Measurements from ENCODE around the gene IZUMO1.

Gene IZUMO1

GRCh38 chr19:48757089-48757675 lies 10.5 kb upstream of the IZUMO1 start:
- H3K79me1 ChIP-seq (replicated peaks; ENCODE audit: low read length, poor library complexity, severe bottlenecking): no peaks in the 10 kb centered on the region
- no peak overlapping the region for H3K4me2 ChIP-seq (ENCODE audit: low read length, poor library complexity, severe bottlenecking)
- no peak overlapping the region for H3K18ac ChIP-seq (ENCODE audit: low read depth in 1 of 2, low read length in 2 of 2)
- H3K9me3 ChIP-seq (ENCODE audit: control insufficient read depth, low read length): no peaks in the 10 kb centered on the region
- no peak for DNase-seq
- H3K4ac ChIP-seq (ENCODE audit: low read depth in 1 of 2, low read length in 2 of 2): no peak overlapping the region
- no peak overlapping the region for H2AFZ ChIP-seq (ENCODE audit: low read depth, low read length)
- no peaks in the 10 kb centered on the region for H3K36me3 ChIP-seq (ENCODE audit: control insufficient read depth in 1 of 2, insufficient read depth in 2 of 2, low read depth in 1 of 2, low read length in 2 of 2)
- H3K27ac ChIP-seq (ENCODE audit: low read length, poor library complexity, severe bottlenecking): no peak overlapping the region
- peaks cover 11% of the 10 kb centered on the region for H3K4me1 ChIP-seq (ENCODE audit: control insufficient read depth, insufficient read depth, low read depth, low read length)
- H4K8ac ChIP-seq (ENCODE audit: low read length): no peak overlapping the region
- H4K91ac ChIP-seq (ENCODE audit: low read length): no peak overlapping the region
- no peak overlapping the region for H2BK15ac ChIP-seq (ENCODE audit: low read depth, poor library complexity, severe bottlenecking)
- H3K14ac ChIP-seq (ENCODE audit: low read length in 2 of 2): no peak overlapping the region
- no peak overlapping the region for H2BK120ac ChIP-seq (ENCODE audit: low read depth, low read length)
- H3K4me3 ChIP-seq (ENCODE audit: insufficient read depth in 1 of 2, low read depth in 1 of 2, low read length in 2 of 2): no peak overlapping the region
- H3K27me3 ChIP-seq (ENCODE audit: control insufficient read depth in 1 of 2, insufficient read depth in 1 of 2, low read length in 2 of 2): peaks cover 43 to 54% of the 10 kb centered on the region in 2 experiments
- no peak overlapping the region for H2BK5ac ChIP-seq (ENCODE audit: low read depth, low read length, poor library complexity, severe bottlenecking)
- no peak overlapping the region for H3K23ac ChIP-seq (ENCODE audit: low read length in 2 of 2)
- no peak overlapping the region for H2BK12ac ChIP-seq (ENCODE audit: low read length in 2 of 2)
- WGBS: 89% methylated on average over 12 of the region's 12 CpGs
- no peak overlapping the region for H3K9ac ChIP-seq (ENCODE audit: low read length)
- H2AK5ac ChIP-seq (ENCODE audit: low read length, severe bottlenecking): no peak overlapping the region

GRCh38 chr19:48756686-48757085 lies 10.0 kb upstream of the IZUMO1 start:
- no peak overlapping the region for H3K23ac ChIP-seq (ENCODE audit: low read length in 2 of 2)
- no peak overlapping the region for H2BK15ac ChIP-seq (ENCODE audit: low read depth, poor library complexity, severe bottlenecking)
- no peaks in the 10 kb centered on the region for H3K9me3 ChIP-seq (ENCODE audit: control insufficient read depth, low read length)
- DNase-seq: no peak
- H3K18ac ChIP-seq (ENCODE audit: low read depth in 1 of 2, low read length in 2 of 2): no peak overlapping the region
- H4K91ac ChIP-seq (ENCODE audit: low read length): no peak overlapping the region
- no peak overlapping the region for H2BK120ac ChIP-seq (ENCODE audit: low read depth, low read length)
- H2BK12ac ChIP-seq (ENCODE audit: low read length in 2 of 2): no peak overlapping the region
- H4K8ac ChIP-seq (ENCODE audit: low read length): no peak overlapping the region
- no peak overlapping the region for H3K14ac ChIP-seq (ENCODE audit: low read length in 2 of 2)
- no peak overlapping the region for H3K27ac ChIP-seq (ENCODE audit: low read length, poor library complexity, severe bottlenecking)
- H3K4me2 ChIP-seq (ENCODE audit: low read length, poor library complexity, severe bottlenecking): no peak overlapping the region
- H3K4me1 ChIP-seq (ENCODE audit: control insufficient read depth, insufficient read depth, low read depth, low read length): peaks cover 13% of the 10 kb centered on the region
- no peak overlapping the region for H2AFZ ChIP-seq (ENCODE audit: low read depth, low read length)
- 83% methylated on average over 9 of the region's 9 CpGs for WGBS
- H3K27me3 ChIP-seq (ENCODE audit: control insufficient read depth in 1 of 2, insufficient read depth in 1 of 2, low read length in 2 of 2): peaks cover 42 to 53% of the 10 kb centered on the region in 2 experiments
- H3K9ac ChIP-seq (ENCODE audit: low read length): no peak overlapping the region
- H2BK5ac ChIP-seq (ENCODE audit: low read depth, low read length, poor library complexity, severe bottlenecking): no peak overlapping the region
- no peaks in the 10 kb centered on the region for H3K36me3 ChIP-seq (ENCODE audit: control insufficient read depth in 1 of 2, insufficient read depth in 2 of 2, low read depth in 1 of 2, low read length in 2 of 2)
- no peak overlapping the region for H3K4ac ChIP-seq (ENCODE audit: low read depth in 1 of 2, low read length in 2 of 2)
- no peak overlapping the region for H3K4me3 ChIP-seq (ENCODE audit: insufficient read depth in 1 of 2, low read depth in 1 of 2, low read length in 2 of 2)
- no peaks in the 10 kb centered on the region for H3K79me1 ChIP-seq (replicated peaks; ENCODE audit: low read length, poor library complexity, severe bottlenecking)
- H2AK5ac ChIP-seq (ENCODE audit: low read length, severe bottlenecking): no peak overlapping the region

GRCh38 chr19:48756212-48756611 lies 9.5 kb upstream of the IZUMO1 start:
- no peak overlapping the region for H3K4me2 ChIP-seq (ENCODE audit: low read length, poor library complexity, severe bottlenecking)
- no peak overlapping the region for H3K14ac ChIP-seq (ENCODE audit: low read length in 2 of 2)
- 90% methylated on average over 11 of the region's 11 CpGs for WGBS
- H3K4me3 ChIP-seq (ENCODE audit: insufficient read depth in 1 of 2, low read depth in 1 of 2, low read length in 2 of 2): no peak overlapping the region
- H4K91ac ChIP-seq (ENCODE audit: low read length): no peak overlapping the region
- no peak overlapping the region for H3K18ac ChIP-seq (ENCODE audit: low read depth in 1 of 2, low read length in 2 of 2)
- H2BK12ac ChIP-seq (ENCODE audit: low read length in 2 of 2): no peak overlapping the region
- no peak overlapping the region for H3K23ac ChIP-seq (ENCODE audit: low read length in 2 of 2)
- H3K9ac ChIP-seq (ENCODE audit: low read length): no peak overlapping the region
- H3K4me1 ChIP-seq (ENCODE audit: control insufficient read depth, insufficient read depth, low read depth, low read length): peaks cover 13% of the 10 kb centered on the region
- H4K8ac ChIP-seq (ENCODE audit: low read length): no peak overlapping the region
- no peak overlapping the region for H2BK5ac ChIP-seq (ENCODE audit: low read depth, low read length, poor library complexity, severe bottlenecking)
- peaks cover 37 to 51% of the 10 kb centered on the region in 2 experiments for H3K27me3 ChIP-seq (ENCODE audit: control insufficient read depth in 1 of 2, insufficient read depth in 1 of 2, low read length in 2 of 2)
- H3K4ac ChIP-seq (ENCODE audit: low read depth in 1 of 2, low read length in 2 of 2): no peak overlapping the region
- no peaks in the 10 kb centered on the region for H3K9me3 ChIP-seq (ENCODE audit: control insufficient read depth, low read length)
- no peak overlapping the region for H2AK5ac ChIP-seq (ENCODE audit: low read length, severe bottlenecking)
- no peak overlapping the region for H2AFZ ChIP-seq (ENCODE audit: low read depth, low read length)
- no peaks in the 10 kb centered on the region for H3K79me1 ChIP-seq (replicated peaks; ENCODE audit: low read length, poor library complexity, severe bottlenecking)
- H3K36me3 ChIP-seq (ENCODE audit: control insufficient read depth in 1 of 2, insufficient read depth in 2 of 2, low read depth in 1 of 2, low read length in 2 of 2): no peaks in the 10 kb centered on the region
- H2BK15ac ChIP-seq (ENCODE audit: low read depth, poor library complexity, severe bottlenecking): no peak overlapping the region
- no peak for DNase-seq
- H2BK120ac ChIP-seq (ENCODE audit: low read depth, low read length): no peak overlapping the region
- no peak overlapping the region for H3K27ac ChIP-seq (ENCODE audit: low read length, poor library complexity, severe bottlenecking)

- Histone ChIP-seq H3K27ac (ENCODE audit: low read length, poor library complexity, severe bottlenecking) (no peak overlapping the region), H4K8ac (ENCODE audit: low read length) (no peak overlapping the region), H4K91ac (ENCODE audit: low read length) (no peak overlapping the region), H3K36me3 (ENCODE audit: control insufficient read depth in 1 of 2, insufficient read depth in 2 of 2, low read depth in 1 of 2, low read length in 2 of 2) (no peaks in the 10 kb centered on the region), H3K4me2 (ENCODE audit: low read length, poor library complexity, severe bottlenecking) (no peak overlapping the region), H3K18ac (ENCODE audit: low read depth in 1 of 2, low read length in 2 of 2) (no peak overlapping the region), H3K27me3 (ENCODE audit: control insufficient read depth in 1 of 2, insufficient read depth in 1 of 2, low read length in 2 of 2) (peaks cover 33 to 51% of the 10 kb centered on the region in 2 experiments), H3K9ac (ENCODE audit: low read length) (no peak overlapping the region), H2BK15ac (ENCODE audit: low read depth, poor library complexity, severe bottlenecking) (no peak overlapping the region), H2AFZ (ENCODE audit: low read depth, low read length) (no peak overlapping the region), H3K4me3 (ENCODE audit: insufficient read depth in 1 of 2, low read depth in 1 of 2, low read length in 2 of 2) (no peak overlapping the region), H3K23ac (ENCODE audit: low read length in 2 of 2) (no peak overlapping the region), H2BK12ac (ENCODE audit: low read length in 2 of 2) (no peak overlapping the region), H2BK120ac (ENCODE audit: low read depth, low read length) (no peak overlapping the region), H3K79me1 (replicated peaks; ENCODE audit: low read length, poor library complexity, severe bottlenecking) (no peaks in the 10 kb centered on the region), H2AK5ac (ENCODE audit: low read length, severe bottlenecking) (no peak overlapping the region), H3K14ac (ENCODE audit: low read length in 2 of 2) (no peak overlapping the region), H3K4ac (ENCODE audit: low read depth in 1 of 2, low read length in 2 of 2) (no peak overlapping the region), H3K9me3 (ENCODE audit: control insufficient read depth, low read length) (no peaks in the 10 kb centered on the region), H2BK5ac (ENCODE audit: low read depth, low read length, poor library complexity, severe bottlenecking) (no peak overlapping the region), H3K4me1 (ENCODE audit: control insufficient read depth, insufficient read depth, low read depth, low read length) (peaks cover 13% of the 10 kb centered on the region)
- no peak for DNase-seq
- 93% methylated on average over 5 of the region's 5 CpGs for WGBS
These were observed 9.1 kb upstream of the IZUMO1 start for GRCh38 chr19:48755787-48756186.

Measured in mesenchymal stem cell (in vitro differentiated cells and primary cell).